Brain pericyte (primary cell): ENCODE data around the gene RAB6C.
"Not testable (repeated sequence)": the region's sequence is repeated elsewhere in the genome, so short reads cannot be mapped to it uniquely, and the experiment has no call there.

Source experiments
- DNase-seq: peaks from one replicate; pipeline ENCODE4 v3.0.0-alpha.2; 2012; ENCODE audit warnings: low read depth, low spot score

Gene RAB6C

DNA sequence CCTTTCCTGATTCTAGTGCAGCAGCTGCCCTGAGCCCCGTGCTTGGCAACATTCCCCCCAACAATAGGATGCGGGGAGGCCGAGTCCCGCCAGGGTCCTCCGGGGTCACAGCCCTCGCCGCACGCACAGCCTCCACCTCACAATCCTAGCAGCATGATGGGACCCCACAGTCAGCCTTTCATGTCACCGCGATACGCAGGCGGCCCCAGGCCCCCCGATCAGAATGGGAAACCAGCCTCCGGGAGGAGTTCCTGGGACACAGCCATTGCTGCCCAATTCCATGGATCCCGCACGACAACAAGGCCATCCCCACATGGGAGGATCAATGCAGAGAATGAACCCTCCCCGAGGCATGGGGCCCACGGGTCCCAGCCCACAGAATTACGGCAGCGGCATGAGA, 13.7 kb downstream of the RAB6C start:
- DNase-seq: not testable (repeated sequence)

DNA sequence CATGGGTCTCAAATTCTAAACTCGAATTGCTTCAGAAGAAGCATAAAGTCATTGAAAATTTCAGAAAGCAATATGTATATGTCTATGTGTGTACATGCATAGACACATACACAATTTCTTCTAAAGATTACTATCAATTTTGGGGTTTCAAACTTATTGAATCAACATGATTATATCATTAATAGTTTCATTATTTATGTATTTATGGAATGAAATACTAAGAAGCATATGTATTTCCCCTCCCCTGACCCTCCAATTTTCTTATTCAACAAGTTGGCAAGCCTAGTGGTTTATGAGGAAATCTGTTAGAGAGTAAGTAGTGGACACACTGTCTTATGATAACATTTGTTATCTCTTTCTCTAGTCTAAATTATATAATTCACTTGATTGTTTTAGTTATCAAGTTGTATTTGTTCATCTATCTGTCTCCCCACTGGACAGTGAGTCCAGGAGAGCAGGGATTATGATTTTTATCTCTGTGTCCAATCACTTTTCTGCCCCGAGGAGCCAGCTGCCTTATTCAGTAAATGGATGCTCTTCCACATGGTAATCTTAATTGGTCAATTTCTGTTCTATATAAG, 17.3 kb downstream of the RAB6C start:
- DNase-seq: not testable (repeated sequence)

GRCh38 chr2:129998771-129999170, 19.3 kb downstream of the RAB6C start:
- DNase-seq: not testable (repeated sequence)

DNA sequence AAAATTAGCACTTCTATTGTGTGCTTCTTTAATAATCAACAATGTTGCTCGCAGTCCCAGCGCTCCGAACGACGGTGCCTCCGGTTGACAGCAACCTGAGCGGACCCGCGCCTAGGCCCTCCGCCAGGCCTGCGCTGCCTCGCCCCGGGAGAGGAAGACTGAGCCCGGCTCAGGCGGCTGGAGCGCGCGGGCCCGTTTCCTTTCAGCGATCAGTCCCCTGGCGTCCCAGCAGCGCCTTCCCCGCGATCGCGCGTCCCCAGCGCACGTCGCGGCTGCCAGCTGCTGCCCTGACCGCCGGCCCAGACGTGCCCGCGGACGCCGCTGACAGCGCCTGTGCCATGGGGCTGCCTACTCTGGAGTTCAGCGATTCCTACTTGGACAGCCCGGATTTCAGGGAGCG, 26.4 kb downstream of the RAB6C start:
- not testable (repeated sequence) for DNase-seq

DNA sequence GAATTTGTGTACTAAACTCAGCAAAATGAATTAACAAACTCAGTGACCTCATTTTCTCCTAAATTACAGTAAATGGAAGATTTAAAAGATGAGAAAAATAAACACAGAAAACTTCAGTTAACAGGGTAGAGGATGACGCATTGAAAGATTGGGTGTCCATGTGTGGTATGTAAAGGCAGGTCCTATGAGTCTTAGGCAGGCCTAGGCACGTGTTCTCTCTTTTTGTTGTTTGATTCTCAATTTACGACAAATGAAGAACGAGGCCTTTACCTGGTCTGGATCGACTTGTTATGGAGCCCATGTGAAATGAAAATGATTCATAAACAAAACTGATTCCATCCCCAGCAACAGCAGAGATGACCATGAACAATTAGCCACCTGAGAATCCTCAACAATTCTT, 37.2 kb downstream of the RAB6C start:
- not testable (repeated sequence) for DNase-seq

DNA sequence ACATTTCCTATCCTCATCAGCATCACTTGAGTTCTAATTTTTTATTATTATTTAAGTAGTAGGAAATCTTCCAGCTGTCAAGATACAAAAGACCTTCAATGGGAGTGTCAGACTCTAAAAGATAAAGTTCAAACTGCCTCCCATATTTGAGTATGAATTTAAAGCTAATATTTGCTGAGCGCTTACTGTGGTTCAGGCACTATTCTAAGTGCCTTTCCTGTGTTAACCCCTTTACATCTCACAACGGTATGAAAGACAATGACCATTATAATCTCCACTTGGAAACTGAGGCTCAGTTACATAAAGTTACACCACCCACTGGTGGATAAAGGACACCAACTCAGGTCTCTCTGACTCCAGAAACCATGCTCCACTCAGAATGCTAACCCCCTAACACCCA, 39.9 kb downstream of the RAB6C start:
- no peak for DNase-seq

DNA sequence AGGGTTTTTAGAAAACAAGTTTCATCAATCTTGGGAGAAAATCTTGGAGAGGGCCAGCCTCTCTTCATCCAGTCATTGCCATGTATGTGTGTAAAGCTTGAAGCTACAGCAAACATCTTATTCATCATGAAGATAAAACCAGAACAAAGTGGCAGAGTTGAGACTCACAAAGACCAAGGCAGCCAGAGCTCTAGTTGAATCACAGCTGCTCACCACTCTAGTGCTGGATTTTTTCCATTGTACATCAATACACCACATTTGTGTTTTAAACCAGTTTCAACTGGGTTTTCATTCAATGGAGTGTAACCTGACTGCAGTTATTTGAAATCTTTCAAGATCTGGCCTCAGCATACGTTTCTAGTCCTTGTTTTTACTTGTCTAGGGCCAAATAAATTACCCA, 40.6 kb downstream of the RAB6C start:
- not testable (repeated sequence) for DNase-seq

DNA sequence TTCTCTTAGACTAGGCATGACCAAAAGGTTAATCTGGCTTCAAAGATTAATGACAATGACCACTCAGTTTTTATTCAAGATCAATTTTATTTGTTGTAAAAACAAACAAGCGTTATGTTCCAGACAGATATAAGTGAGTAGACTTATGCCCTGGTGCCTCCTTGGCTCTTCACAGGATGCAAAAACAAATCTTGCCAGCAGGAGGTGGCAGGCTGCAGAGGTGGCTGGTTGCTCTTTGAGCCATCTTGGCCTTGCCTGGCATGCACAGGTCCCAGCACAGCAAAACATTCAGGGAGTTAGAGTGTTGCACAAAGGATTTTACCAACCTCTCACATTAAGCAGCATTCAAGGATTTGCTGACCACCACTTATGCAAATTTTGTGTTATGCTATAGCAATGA, 46.5 kb downstream of the RAB6C start:
- not testable (repeated sequence) for DNase-seq
